Mammary epithelial cell (primary cell): ENCODE measurements around the gene NAPSA.

Experiments
- EZH2 ChIP-seq: IDR thresholded peaks from 2 replicates; pipeline ENCODE4 v1.6.1; 2012; ENCODE audit warnings: low read length, inconsistent platforms, borderline replicate concordance
- TF ChIP-seq, protein P1 (sequence below), 2 donors: IDR thresholded peaks in 1 of 2; conservative IDR thresholded peaks in 1 of 2; 2 replicates each; pipeline ENCODE4 v1.5.1; 2011 to 2012; ENCODE audit warnings: inconsistent platforms in 2 of 2, low read length in 2 of 2, mild to moderate bottlenecking in 2 of 2, control low read depth in 1 of 2, low read depth in 1 of 2; ENCODE audit not compliant: insufficient read depth in 1 of 2; ENCODE audit errors: extremely low read depth in 1 of 2

DNA sequence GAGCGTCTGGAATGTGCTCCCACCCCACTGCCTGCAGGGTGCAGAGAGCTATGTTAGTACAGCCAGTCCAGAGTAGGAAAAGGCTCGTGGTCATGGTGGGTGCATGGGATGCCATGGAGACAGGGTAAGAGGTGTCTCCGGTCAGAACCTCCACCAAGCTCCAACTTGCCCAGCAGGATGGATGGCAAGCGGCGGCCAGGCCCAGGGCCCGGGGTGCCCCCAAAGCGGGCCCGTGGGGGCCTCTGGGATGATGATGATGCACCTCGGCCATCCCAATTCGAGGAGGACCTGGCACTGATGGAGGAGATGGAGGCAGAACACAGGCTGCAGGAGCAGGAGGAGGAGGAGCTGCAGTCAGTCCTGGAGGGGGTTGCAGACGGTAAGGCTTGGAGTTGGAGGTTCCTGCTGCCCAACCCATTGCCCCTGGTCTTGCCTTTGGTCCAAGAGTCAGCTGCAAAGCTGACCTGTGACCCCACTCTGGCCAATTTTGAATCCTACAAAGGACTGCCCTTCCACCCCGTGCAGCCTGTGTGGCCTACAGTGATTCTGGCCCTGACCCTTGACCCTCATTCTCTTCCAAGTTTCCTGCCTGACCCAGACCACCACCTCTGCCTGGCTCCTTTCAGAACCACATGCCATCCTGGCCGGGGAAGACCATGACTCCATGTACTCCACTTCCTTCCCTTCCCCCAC lies 33.4 kb upstream of the NAPSA start:
- TF ChIP-seq, protein P1, sequence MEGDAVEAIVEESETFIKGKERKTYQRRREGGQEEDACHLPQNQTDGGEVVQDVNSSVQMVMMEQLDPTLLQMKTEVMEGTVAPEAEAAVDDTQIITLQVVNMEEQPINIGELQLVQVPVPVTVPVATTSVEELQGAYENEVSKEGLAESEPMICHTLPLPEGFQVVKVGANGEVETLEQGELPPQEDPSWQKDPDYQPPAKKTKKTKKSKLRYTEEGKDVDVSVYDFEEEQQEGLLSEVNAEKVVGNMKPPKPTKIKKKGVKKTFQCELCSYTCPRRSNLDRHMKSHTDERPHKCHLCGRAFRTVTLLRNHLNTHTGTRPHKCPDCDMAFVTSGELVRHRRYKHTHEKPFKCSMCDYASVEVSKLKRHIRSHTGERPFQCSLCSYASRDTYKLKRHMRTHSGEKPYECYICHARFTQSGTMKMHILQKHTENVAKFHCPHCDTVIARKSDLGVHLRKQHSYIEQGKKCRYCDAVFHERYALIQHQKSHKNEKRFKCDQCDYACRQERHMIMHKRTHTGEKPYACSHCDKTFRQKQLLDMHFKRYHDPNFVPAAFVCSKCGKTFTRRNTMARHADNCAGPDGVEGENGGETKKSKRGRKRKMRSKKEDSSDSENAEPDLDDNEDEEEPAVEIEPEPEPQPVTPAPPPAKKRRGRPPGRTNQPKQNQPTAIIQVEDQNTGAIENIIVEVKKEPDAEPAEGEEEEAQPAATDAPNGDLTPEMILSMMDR (conservative IDR thresholded peaks at IDR 0.05 in 1 of 2, IDR thresholded peaks at IDR 0.05 in 1 of 2; ENCODE audit: extremely low read depth in 1 of 2, insufficient read depth in 1 of 2, low read depth in 1 of 2, low read length in 2 of 2) = no peak
- TF ChIP-seq EZH2 = no peak
